Astrocyte of the hippocampus (primary cell): ENCODE measurements around the gene GPT2.
"Not testable (repeated sequence)": the region's sequence is repeated elsewhere in the genome, so short reads cannot be mapped to it uniquely, and the experiment has no call there.

ENCODE experiments used
- DNase-seq: peaks from one replicate; pipeline ENCODE4 v3.0.0; 2011; ENCODE audit warnings: low read depth, low spot score

GPT2 gene

DNA sequence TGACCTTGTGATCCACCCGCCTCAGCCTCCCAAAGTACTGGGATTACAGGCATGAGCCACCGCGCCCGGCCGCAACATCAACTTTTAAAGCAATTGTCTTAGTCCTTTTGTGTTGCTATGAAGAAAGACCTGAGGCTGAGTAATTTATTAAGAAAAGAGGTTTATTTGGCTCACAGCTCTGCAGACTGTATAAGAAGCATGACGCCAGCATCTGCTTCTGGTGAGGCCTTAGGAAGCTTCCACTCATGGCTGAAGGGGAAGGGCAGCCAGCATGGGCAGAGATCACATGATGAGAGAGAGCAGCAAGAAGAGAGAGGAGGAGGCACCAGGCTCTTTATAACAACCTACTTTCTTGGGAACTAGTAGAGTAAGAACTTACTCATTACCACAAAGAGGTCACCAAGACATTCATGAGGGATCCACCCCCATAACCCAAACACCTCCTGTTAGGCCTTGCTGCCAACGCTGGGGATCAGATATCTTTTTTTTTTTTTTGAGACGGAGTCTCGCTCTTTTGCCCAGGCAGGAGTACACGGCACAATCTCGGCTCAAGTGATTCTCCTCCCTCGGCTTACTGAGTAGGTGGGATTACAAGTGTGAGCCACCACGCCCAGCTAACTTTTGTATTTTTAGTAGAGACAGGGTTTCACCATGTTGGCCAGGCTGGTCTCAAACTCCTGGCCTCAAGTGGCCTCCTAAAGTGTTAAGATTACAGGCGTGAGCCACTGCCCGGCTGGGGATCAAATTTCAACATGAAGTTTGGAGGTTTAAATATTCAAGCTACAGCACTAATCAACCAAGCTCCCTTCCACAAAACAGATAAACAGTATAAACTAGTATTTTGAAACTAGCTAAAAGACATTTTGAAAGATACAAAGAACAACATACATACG is 21.4 kb upstream of the GPT2 start:
- DNase-seq = no peak

DNA sequence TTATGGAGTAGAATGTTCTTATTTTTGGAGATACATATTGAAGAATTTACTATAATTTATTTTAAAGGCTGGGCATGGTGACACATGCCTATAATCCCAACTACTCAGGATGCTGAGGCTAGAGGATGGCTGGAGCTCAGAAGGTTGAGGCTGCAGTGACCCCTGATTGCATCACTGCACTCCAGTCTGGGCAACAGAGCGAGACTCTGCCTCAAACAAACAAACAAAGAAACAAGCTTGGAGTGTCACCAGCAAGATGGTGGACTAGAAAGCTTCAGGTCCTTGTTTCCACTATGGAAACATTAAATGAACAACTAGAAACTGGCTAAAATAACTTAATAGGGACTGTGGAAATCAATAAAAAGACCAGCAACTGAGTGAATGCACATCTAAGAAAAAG is 17.9 kb upstream of the GPT2 start:
- DNase-seq = no peak

- not testable (repeated sequence) for DNase-seq
Measured at GRCh38 chr16:46867486-46867885, 16.7 kb upstream of the GPT2 start.

DNA sequence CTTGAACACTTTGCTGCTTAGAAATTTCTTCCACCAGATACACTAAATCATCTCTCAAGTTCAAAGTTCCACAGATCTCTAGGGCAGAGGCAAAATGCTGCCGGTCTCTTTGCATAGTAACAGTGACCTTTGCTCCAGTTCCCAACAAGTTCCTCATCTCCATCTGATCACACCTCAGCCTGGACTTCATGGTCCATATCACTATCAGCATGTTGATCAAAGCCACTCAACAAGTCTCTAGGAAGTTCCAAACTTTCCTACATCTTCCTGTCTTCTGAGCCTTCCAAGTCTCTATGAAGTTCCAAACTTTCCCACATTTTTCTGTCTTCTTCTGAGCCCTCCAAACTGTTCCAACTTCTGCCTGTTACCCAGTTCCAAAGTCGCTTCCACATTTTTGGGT is 15.3 kb upstream of the GPT2 start:
- DNase-seq = not testable (repeated sequence)

DNA sequence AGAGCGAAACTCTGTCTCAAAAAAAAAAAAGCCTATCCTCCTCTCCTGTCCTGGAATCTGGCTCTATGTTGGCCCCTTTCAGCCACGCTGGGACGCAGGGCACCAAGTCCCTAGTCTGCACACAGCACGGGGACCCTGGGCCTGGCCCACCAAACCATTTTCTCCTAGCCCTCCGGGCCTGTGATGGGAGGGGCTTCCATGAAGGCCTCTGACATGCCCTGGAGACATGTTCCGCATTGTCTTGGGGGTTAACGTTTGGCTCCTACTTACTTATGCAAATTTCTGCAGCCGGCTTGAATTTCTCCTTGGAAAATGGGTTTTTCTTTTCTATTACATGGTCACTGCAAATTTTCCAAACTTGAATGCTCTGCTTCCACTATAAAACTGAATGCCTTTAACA is 12.6 kb upstream of the GPT2 start:
- no peak for DNase-seq

DNA sequence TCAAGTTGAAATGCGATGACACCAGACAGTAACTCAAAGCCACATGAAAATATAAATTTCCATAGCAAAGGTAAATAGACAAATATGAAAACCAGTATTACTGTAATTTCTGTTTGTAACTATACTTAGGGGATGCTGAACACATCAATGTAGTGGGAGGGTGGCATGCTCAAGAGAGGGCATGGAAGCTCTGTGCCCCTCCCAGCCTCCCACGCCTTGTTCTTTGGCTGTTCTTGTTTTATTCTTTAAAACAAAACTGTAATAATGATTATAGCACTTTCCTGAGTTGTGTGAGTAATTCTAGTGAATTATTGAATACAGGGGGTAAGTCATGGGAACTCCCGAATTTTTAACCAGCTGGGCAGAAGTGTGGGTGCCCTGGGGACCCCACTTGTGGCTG is 11.0 kb upstream of the GPT2 start:
- no peak for DNase-seq

GRCh38 chr16:46875243-46875642 is 8.9 kb upstream of the GPT2 start:
- DNase-seq = no peak

- DNase-seq = no peak
Measured at GRCh38 chr16:46882304-46882939, 1.7 kb upstream of the GPT2 start.

- DNase-seq = no peak
Measured at GRCh38 chr16:46882940-46883307, 1.2 kb upstream of the GPT2 start.

DNA sequence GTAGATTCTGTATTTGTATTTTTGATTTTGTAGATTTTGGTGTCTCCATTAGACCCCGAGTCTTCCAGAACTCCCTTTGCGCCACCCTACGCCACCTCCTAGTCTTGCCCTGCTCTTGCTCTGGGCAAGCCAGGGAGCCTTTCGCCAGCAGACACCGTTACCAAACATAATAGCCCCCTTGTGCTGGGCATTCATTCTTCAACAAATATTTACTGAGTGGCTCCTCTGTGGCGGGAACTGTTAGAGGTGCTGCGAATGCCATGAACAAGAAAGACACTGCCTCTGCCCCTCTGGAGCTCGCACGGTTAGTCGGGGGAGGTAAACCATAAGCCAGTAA is 841 bp upstream of the GPT2 start:
- DNase-seq = no peak

- DNase-seq = peak; percentile 60
Measured at GRCh38 chr16:46884513-46885293, 541 bp downstream of the GPT2 start.

DNA sequence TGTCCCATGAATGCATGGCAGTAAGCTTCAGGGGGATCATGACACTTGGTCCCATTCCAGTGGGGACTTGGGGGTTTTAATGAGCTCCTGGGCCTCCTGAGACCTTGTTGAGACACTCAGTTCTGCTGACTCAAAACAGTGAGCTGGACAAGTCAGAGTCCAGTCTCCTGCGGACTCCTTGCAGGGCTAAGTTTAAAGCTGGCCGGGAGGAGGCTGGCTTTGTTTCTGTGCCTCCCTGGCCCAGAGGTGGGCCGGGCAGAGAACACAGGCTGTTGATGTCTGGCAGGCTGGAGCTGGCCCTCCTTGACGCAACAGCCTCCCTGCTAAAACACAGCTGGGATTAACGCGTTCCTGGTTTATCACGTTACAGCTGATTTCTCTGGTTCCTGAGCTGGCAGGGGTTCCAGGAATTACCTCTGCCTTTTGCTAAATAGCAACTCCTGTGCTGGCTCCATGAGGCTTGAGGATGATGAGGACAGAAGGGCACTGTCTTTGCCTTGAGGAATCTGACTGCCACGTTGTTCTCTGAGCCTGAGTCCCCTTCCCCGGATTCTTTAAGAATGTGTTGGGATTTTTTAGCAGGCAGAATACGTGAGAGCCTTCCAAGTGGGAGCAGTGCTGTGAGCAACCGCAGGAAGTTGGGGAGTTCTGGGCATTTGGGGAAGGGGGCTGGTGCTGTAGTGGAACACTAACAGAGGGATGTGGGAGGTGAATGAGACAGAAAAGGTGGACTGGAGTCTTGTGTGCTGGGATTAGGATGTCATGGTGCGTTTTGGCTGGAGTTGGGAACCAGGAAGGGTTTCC is 2.0 kb downstream of the GPT2 start:
- peak; percentile 75 for DNase-seq

DNA sequence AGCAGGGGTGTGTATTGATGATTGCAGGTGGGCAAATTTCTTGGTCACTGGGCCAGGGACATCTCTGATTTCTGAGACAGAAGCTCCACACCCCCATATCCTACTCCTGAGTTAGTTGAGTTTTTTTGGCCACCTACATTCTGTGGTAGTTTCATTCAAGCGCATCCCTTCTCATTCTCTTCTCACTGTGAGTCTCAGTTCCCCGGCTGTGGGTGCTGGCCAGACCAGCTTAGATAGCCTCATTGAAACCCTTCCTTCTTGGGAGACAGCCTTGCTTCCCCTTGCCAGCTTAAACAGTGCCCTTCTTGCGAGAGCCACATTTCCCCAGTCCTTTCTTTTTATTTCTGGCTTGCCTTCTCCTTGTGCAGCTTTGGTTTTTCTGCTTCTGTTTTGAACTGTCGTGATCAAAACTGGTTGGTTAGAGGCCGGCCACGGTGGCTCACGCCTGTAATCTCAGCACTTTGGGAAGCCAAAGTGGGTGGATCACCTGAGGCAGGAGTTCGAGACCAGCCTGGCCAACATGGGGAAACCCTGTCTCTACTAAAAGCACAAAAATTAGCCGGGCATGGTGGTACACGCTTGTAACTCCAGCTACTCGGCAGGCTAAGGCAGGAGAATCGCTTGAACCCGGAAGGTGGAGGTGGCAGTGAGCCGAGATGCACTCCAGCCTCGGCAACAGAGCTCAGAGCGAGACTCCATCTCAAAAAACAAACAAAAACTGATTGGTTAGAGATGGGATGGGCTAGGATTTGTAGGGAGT is 2.8 kb downstream of the GPT2 start:
- DNase-seq = no peak

DNA sequence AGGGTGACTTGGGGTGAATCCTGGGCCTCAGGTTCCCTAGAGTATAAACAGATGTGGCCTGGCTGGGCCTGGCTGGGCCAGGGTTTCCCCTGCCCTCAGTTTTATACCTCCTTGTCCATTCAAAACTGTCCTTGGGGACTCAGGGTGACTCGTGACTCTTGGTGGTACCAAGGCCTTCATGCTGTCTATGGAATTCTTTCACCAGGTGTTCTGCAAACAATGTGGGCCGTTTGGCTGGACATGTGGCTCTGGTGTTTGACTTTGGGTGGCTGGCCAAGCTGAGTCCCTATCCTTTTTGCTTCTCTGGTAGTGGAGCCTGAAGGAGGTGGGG is 3.3 kb downstream of the GPT2 start:
- no peak for DNase-seq

GRCh38 chr16:46889245-46889941 is 5.2 kb downstream of the GPT2 start:
- DNase-seq = no peak

DNA sequence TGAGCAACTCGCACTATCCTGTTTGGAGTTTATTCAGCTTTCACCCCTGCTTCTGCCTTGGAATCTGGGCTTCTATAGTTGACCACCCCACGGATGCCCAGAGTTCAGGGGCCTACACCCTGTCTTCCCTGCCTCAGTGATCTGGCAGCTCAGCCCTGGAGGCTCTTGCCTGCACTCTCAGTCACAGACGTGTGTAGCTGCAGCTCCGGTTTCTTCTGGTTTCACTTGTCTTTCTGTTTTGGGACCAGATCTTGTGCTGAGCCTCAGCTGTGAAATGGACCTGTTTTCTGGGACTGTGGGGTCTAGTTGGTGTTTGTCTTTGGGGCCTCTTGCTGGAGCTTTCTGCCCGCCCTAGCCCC is 5.8 kb downstream of the GPT2 start:
- no peak for DNase-seq

DNA sequence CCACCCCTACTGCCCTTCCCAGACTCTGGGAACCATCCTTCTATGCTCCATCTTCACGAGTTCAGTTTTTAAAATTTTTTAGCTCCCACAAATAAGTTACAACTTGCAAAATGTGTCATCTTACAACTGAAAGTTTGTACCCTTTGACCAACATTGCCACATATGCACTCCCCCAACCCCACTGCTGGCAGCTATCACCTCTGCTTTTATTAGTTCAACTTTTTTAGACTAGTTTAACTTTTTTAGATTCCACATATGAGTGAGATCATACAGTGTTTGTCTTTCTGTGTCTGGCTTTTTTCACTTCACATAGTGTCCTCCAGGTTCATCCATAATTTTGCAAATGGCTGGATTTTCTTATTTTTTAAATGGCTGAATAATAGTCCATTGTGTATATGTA is 7.7 kb downstream of the GPT2 start:
- no peak for DNase-seq

GRCh38 chr16:46894036-46894672 is 10.0 kb downstream of the GPT2 start:
- peak; percentile 70 for DNase-seq

- no peak for DNase-seq
Measured at GRCh38 chr16:46895399-46896313, 11.5 kb downstream of the GPT2 start.
